Ishikawa (cell line): ENCODE results near the gene CLDN20.

Experiments
- CEBPB ChIP-seq: IDR thresholded peaks from 2 replicates; pipeline ENCODE4 v1.6.1; 2012
- CREB1 ChIP-seq: IDR thresholded peaks from 2 replicates; pipeline ENCODE4 v1.6.1; 2012; ENCODE audit warnings: low read depth
- EGR1 ChIP-seq: IDR thresholded peaks from 2 replicates; pipeline ENCODE4 v1.6.1; 2012
- EP300 ChIP-seq: IDR thresholded peaks from 2 replicates; pipeline ENCODE4 v1.6.1; 2012; ENCODE audit warnings: borderline replicate concordance
- FOXM1 ChIP-seq: IDR thresholded peaks from 2 replicates; pipeline ENCODE4 v1.6.1; 2012; ENCODE audit warnings: low read depth, borderline replicate concordance
- NFIC ChIP-seq: IDR thresholded peaks from 2 replicates; pipeline ENCODE4 v1.6.1; 2012
- RAD21 ChIP-seq: IDR thresholded peaks from 2 replicates; pipeline ENCODE4 v1.6.1; 2012; ENCODE audit warnings: low read depth
- TAF1 ChIP-seq: IDR thresholded peaks from 2 replicates; pipeline ENCODE4 v1.6.1; 2012; ENCODE audit warnings: low read depth, mild to moderate bottlenecking
- TCF12 ChIP-seq: IDR thresholded peaks from 2 replicates; pipeline ENCODE4 v1.6.1; 2012; ENCODE audit warnings: low read depth
- TEAD4 ChIP-seq: IDR thresholded peaks from 2 replicates; pipeline ENCODE4 v1.6.1; 2012
- YY1 ChIP-seq: IDR thresholded peaks from 2 replicates; pipeline ENCODE4 v1.6.1; 2012; ENCODE audit warnings: low read depth
- ZBTB7A ChIP-seq: IDR thresholded peaks from 2 replicates; pipeline ENCODE4 v1.6.1; 2012; ENCODE audit warnings: low read depth
- TF ChIP-seq, protein P1 (sequence below): IDR thresholded peaks from 2 replicates; pipeline ENCODE4 v1.6.1; 2012
- TF ChIP-seq, protein P2 (sequence below): IDR thresholded peaks from 2 replicates; pipeline ENCODE4 v1.6.1; 2012
- TF ChIP-seq, protein P3 (sequence below): IDR thresholded peaks from 2 replicates; pipeline ENCODE4 v1.6.1; 2012; ENCODE audit warnings: low read depth, mild to moderate bottlenecking

CLDN20 gene

DNA sequence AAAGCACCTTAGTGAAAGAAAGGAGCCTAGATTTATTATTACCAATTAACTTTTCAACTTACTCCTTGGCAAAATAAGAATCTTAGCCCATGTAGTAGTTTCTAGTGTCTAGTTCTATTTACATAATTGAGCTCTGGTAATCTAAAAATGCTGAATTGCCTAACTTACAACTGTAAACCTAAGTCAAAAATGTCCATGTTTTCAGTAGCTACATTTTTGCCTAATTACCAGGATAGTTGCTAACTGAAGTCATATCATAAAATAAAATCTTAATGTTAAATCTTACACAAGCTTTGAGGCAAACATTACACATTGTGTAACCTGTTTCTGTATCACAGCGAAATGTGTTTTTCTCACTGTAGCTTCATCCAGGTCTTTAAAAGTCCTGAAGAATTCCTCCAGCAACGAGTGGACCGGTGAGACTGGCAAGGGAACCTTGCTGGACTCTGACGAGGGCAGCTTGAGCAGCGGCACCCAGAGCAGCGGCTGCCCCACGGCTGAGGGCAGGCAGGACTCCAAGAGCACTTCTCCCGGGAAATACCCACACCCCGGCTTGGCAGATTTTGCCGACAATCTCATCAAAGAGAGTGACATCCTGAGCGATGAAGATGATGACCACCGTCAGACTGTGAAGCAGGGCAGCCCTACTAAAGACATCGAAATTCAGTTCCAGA lies 7.6 kb upstream of the CLDN20 start:
- no peak for TF ChIP-seq EP300
- no peak for TF ChIP-seq YY1
- no peak for TF ChIP-seq TEAD4

DNA sequence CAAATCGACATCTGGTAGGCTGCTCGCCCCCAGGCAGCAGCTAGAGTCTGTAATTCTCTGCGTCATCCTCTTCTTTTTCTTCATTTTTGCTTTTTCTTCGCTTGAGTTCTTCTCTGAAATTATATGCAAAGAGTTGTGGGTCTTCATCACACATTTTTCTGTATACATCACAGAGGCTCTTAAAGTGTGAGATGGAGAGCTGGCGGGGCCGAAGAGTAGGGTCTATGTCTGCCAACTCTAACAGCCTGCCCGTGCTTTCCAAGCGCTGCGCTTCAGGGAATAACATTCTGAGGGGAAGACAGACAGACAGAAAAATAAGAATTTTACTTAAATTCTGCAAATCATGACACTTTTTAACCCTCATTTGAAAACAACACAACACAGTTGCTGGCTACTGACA lies 6.0 kb upstream of the CLDN20 start:
- TF ChIP-seq FOXM1 (no peak), TCF12 (no peak), NFIC (no peak), ZBTB7A (no peak), RAD21 (no peak), CEBPB (no peak), EGR1 (no peak), YY1 (no peak), EP300 (no peak), TAF1 (no peak), TEAD4 (no peak), CREB1 (no peak)
- TF ChIP-seq, protein P1, sequence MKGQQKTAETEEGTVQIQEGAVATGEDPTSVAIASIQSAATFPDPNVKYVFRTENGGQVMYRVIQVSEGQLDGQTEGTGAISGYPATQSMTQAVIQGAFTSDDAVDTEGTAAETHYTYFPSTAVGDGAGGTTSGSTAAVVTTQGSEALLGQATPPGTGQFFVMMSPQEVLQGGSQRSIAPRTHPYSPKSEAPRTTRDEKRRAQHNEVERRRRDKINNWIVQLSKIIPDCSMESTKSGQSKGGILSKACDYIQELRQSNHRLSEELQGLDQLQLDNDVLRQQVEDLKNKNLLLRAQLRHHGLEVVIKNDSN: no peak
- TF ChIP-seq, protein P2, sequence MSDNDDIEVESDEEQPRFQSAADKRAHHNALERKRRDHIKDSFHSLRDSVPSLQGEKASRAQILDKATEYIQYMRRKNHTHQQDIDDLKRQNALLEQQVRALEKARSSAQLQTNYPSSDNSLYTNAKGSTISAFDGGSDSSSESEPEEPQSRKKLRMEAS: no peak
- TF ChIP-seq, protein P3, sequence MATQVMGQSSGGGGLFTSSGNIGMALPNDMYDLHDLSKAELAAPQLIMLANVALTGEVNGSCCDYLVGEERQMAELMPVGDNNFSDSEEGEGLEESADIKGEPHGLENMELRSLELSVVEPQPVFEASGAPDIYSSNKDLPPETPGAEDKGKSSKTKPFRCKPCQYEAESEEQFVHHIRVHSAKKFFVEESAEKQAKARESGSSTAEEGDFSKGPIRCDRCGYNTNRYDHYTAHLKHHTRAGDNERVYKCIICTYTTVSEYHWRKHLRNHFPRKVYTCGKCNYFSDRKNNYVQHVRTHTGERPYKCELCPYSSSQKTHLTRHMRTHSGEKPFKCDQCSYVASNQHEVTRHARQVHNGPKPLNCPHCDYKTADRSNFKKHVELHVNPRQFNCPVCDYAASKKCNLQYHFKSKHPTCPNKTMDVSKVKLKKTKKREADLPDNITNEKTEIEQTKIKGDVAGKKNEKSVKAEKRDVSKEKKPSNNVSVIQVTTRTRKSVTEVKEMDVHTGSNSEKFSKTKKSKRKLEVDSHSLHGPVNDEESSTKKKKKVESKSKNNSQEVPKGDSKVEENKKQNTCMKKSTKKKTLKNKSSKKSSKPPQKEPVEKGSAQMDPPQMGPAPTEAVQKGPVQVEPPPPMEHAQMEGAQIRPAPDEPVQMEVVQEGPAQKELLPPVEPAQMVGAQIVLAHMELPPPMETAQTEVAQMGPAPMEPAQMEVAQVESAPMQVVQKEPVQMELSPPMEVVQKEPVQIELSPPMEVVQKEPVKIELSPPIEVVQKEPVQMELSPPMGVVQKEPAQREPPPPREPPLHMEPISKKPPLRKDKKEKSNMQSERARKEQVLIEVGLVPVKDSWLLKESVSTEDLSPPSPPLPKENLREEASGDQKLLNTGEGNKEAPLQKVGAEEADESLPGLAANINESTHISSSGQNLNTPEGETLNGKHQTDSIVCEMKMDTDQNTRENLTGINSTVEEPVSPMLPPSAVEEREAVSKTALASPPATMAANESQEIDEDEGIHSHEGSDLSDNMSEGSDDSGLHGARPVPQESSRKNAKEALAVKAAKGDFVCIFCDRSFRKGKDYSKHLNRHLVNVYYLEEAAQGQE: no peak

DNA sequence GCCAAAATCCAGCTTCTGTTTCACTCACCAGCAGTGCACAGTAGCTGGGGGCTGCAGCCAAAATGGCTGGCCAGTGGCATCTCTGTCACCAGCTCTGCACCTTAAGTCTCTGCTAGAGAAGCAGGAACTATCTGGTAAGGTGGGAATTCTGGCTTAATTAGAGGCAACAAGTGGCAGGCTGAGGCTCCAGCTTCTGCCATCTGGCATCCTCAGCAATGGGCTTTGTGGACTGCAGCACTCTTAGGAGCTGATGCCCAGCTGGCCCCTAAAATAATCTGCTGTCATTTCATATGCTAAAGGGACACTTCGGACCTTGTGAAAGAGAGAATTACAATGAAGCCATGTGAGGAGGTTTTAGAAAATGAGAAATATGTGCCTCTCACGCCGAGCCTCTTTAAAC lies 4.6 kb upstream of the CLDN20 start:
- TF ChIP-seq FOXM1: no peak

DNA sequence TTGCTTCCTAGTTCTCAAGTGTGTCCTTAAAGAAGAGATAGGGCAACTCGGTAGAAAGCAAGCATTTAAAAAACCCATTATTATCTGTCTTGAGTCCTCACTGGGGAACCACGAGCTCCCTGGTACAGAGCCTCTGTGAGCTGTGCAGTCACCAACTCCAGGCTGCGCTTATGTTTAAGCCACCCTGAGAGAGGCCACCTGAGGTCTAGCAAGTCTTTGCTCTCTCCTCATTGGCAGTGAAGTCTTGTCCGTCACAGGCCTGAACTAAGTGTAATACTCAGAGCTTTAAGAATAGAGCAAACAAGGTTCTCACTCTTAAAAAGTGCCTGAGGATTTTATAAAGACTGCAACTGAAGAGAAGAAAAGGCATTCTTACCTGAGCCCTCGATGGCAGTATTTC lies 3.9 kb upstream of the CLDN20 start:
- TF ChIP-seq, protein P1: no peak
- no peak for TF ChIP-seq TCF12
- no peak for TF ChIP-seq EP300
- no peak for TF ChIP-seq ZBTB7A
- TF ChIP-seq EGR1: no peak
- no peak for TF ChIP-seq CREB1

DNA sequence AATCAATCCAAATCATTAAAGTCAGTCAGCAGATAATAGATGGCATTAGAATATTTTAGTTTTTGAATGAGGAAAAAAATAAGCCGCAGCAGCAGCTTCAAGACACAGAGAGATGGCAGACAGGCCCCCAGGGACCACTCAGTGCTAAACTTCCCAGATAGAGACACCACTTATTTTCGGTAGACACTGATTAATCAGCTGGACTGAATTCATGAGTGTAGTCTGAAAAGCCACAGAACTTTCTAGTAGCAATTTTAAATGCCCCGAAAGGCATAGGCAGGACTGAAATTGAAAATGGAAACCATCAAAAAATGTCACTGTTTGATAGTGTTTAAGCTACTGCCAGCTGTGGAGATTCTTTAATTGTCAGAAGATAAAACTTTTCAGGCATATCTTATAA lies 3.1 kb upstream of the CLDN20 start:
- TF ChIP-seq, protein P2: no peak
- TF ChIP-seq FOXM1 (no peak), TAF1 (no peak), TCF12 (no peak), NFIC (no peak), RAD21 (no peak), CREB1 (no peak), EGR1 (no peak), YY1 (no peak), TEAD4 (no peak), EP300 (no peak)
- TF ChIP-seq, protein P1: no peak
- TF ChIP-seq, protein P3: no peak

DNA sequence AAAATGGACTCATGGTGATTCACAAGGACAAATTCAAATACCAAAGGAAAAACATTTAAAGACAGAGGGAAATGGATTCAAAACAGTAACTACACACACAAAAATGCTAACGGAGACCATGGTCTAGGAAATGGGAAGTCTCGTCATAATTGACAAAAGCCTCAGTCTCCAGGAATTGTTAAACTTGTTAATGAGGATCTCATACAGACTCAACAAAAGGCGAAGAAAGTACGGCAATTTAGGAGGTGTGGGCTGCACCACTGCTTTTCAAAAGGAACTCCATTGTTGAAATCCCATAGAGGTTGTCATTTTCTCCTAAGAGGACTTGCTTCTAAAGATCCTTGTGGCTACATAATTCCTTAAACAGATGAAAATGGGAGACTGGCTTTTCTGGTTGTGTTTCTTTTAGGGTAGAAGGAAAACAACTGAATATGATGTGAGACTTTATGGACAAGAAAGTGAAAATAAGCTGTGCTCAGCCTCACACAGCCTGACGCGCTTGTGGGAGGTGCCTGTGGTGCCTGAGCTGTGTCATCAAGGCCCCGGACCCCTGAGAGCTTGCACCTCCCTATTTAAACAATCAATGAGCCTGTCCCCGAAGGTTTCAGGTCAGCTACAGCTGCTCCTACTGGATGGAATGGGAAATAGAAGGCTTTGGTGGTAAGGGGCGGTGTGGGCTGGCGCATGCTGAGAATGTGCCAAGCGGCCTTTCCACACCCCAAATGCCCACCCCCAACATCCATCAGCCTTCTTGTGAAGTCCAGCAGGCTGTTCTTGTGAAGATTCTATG lies 2.5 kb upstream of the CLDN20 start:
- TF ChIP-seq EP300: no peak
- TF ChIP-seq ZBTB7A: no peak
- TF ChIP-seq, protein P2: no peak
- no peak for TF ChIP-seq TAF1
- TF ChIP-seq, protein P1: no peak
- TF ChIP-seq TEAD4: no peak
- no peak for TF ChIP-seq CEBPB
- TF ChIP-seq YY1: no peak
- TF ChIP-seq, protein P3: no peak
- TF ChIP-seq EGR1: no peak
